BJ (cell line): ENCODE results near the gene ZSWIM3. TPM values are rescaled to one million over a fixed set of nuclear protein-coding genes. Genes with fewer than 3 reads are reported as not detected.

ENCODE experiments used
- CTCF ChIA-PET: fragments of 350-600 bp; formaldehyde crosslinking; extraction: SDS; loops from one replicate; lab custom pipeline; 2021; ENCODE audit warnings: antibody characterized with exemption, inconsistent platforms; lab: Yijun Ruan, JAX
- POLR2A ChIA-PET: fragments of 300-600 bp; sonication (Branson Sonifier 250); formaldehyde crosslinking; extraction: SDS; loops from one replicate; lab custom pipeline; 2021; ENCODE audit warnings: antibody characterized with exemption; lab: Charles Lee
- DNase-seq: peaks from one replicate; pipeline ENCODE4 v3.0.0-alpha.2; 2011; ENCODE audit warnings: low read depth
- H3K27me3 ChIP-seq: 2 replicates; pipeline ENCODE4 v1.6.0; 2011; ENCODE audit warnings: low read length; ENCODE audit not compliant: control insufficient read depth, insufficient read depth
- H3K36me3 ChIP-seq: 2 replicates; pipeline ENCODE4 v1.5.1; 2011; ENCODE audit warnings: low read length; ENCODE audit not compliant: control insufficient read depth, insufficient read depth
- H3K4me3 ChIP-seq: 2 replicates; pipeline ENCODE4 v1.5.1; 2011; ENCODE audit warnings: low read depth, mild to moderate bottlenecking, control low read depth, low read length
- CTCF ChIP-seq: IDR thresholded peaks from 2 replicates; pipeline ENCODE4 v1.5.1; 2011; ENCODE audit warnings: low read depth, mild to moderate bottlenecking, control low read depth, inconsistent platforms, low read length, moderate library complexity; ENCODE audit not compliant: insufficient read depth
- polyA plus RNA-seq: library from polyadenylated mRNA; depleted of rRNA; stranded (reverse); fragments of >200 nt; gene quantifications from 2 replicates; pipeline ENCODE4 v1.2.3, GENCODE V29; 2011

Gene ZSWIM3
- polyA plus RNA-seq, 1 experiment: 4.5 TPM

GRCh38 chr20:45911486-45912343 lies 54.3 kb downstream of the ZSWIM3 start, which contains the start of gene PLTP:
TSS of gene PLTP (minus strand) at chr20:45912155. CDS start at chr20:45911452, 703 bp downstream.
- CTCF ChIA-PET: interaction anchor here (1.0 kb wide), 1 partner anchor 22 kb away, joined by 3 read pairs; no protein-coding TSS in a partner anchor

GRCh38 chr20:45912344-45912682 lies 54.9 kb downstream of the ZSWIM3 start:
- no peak for TF ChIP-seq CTCF
- CTCF ChIA-PET: no interaction called here
- DNase-seq: no peak
- Histone ChIP-seq H3K4me3 (no peak overlapping the region; the same call in 1 of the 2 replicates), H3K27me3 (no peaks in the 10 kb centered on the region), H3K36me3 (no peaks in the 10 kb centered on the region)
- POLR2A ChIA-PET: no interaction called here

More at GRCh38 chr20:45911486-45912343, 54.3 kb downstream of the ZSWIM3 start, which contains the start of gene PLTP:
- DNase-seq: no peak
- TF ChIP-seq CTCF: no peak
- no peaks in the 10 kb centered on the region for H3K36me3 ChIP-seq
- POLR2A ChIA-PET: no interaction called here
- H3K4me3 ChIP-seq: peak within 1 kb of the TSS; percentile 25
- no peaks in the 10 kb centered on the region for H3K27me3 ChIP-seq

GRCh38 chr20:45913116-45913515 lies 55.7 kb downstream of the ZSWIM3 start:
- no peak overlapping the region for H3K4me3 ChIP-seq
- H3K36me3 ChIP-seq: no peaks in the 10 kb centered on the region
- DNase-seq: no peak
- ChIA-PET POLR2A (no interaction called here), CTCF (no interaction called here)
- TF ChIP-seq CTCF: no peak
- no peaks in the 10 kb centered on the region for H3K27me3 ChIP-seq

GRCh38 chr20:45917790-45918141 lies 60.4 kb downstream of the ZSWIM3 start:
- ChIA-PET POLR2A (no interaction called here), CTCF (interaction anchor here (0.7 to 1.1 kb wide), 2 partner anchors 12 to 27 kb away, joined by 3 read pairs; no protein-coding TSS in a partner anchor)
- no peak for DNase-seq
- Histone ChIP-seq H3K36me3 (no peaks in the 10 kb centered on the region), H3K4me3 (no peak overlapping the region), H3K27me3 (no peaks in the 10 kb centered on the region)
- TF ChIP-seq CTCF: no peak

GRCh38 chr20:45918182-45918737 lies 60.8 kb downstream of the ZSWIM3 start:
- ChIA-PET POLR2A (interaction anchor here (0.6 kb wide), 1 partner anchor 15 kb away, joined by 6 read pairs; no protein-coding TSS in a partner anchor), CTCF (interaction anchor here (0.7 to 1.1 kb wide), 2 partner anchors 12 to 28 kb away, joined by 3 read pairs; no protein-coding TSS in a partner anchor)
- no peak overlapping the region for H3K4me3 ChIP-seq
- TF ChIP-seq CTCF: no peak
- no peak for DNase-seq
- H3K36me3 ChIP-seq: no peaks in the 10 kb centered on the region
- no peaks in the 10 kb centered on the region for H3K27me3 ChIP-seq
